SK-N-SH (cell line): ENCODE results near the gene FAM229B. TPM values are rescaled to one million over a fixed set of nuclear protein-coding genes. Genes with fewer than 3 reads are reported as not detected.

ENCODE experiments used
- CTCF ChIA-PET: fragments of 300-600, 350-600 bp; formaldehyde crosslinking; extraction: SDS; loops from one replicate; lab custom pipeline; 2021; lab: Yijun Ruan, JAX
- POLR2A ChIA-PET: fragments of 350-600 bp; sonication (Branson Sonifier 250); formaldehyde crosslinking; extraction: SDS; loops from one replicate; lab custom pipeline; 2020; ENCODE audit warnings: antibody characterized with exemption, inconsistent platforms; lab: Yijun Ruan, JAX
- DNase-seq: peaks from one replicate; pipeline ENCODE4 v3.0.0; 2012
- H2AFZ ChIP-seq: fragments of 200-600 bp; sonication (generic); 2 replicates; pipeline ENCODE4 v1.8.1; 2016; ENCODE audit warnings: antibody characterized with exemption, mild to moderate bottlenecking, low read depth
- H3F3A ChIP-seq: fragments of 200-600 bp; sonication (generic); replicated peaks from 2 replicates; pipeline ENCODE3; 2016; ENCODE audit warnings: antibody characterized with exemption, mild to moderate bottlenecking; ENCODE audit not compliant: insufficient read depth
- H3K27ac ChIP-seq, 2 experiments: fragments of 200-500 bp in 1 of 2; fragments of 200-600 bp in 1 of 2; sonication (Bioruptor generic) in 1 of 2; sonication (generic), shearing (Covaris generic) in 1 of 2; 2 replicates each; pipeline versions ENCODE4 v1.5.1 to v1.6.1; 2014 to 2016; ENCODE audit warnings: low read depth in 2 of 2, inconsistent platforms in 1 of 2, low read length in 1 of 2, mild to moderate bottlenecking in 1 of 2, mixed read lengths in 1 of 2
- H3K27me3 ChIP-seq: fragments of 200-600 bp; sonication (generic), shearing (Covaris generic); 2 replicates; pipeline ENCODE4 v1.6.1; 2016; ENCODE audit warnings: mixed run types; ENCODE audit not compliant: insufficient read depth
- H3K36me3 ChIP-seq, 2 experiments: fragments of 200-500 bp in 1 of 2; fragments of 200-600 bp in 1 of 2; sonication (Bioruptor generic) in 1 of 2; sonication (generic) in 1 of 2; replicated peaks in 1 of 2; 2 replicates each; pipeline versions ENCODE3 to v1.5.1; 2014 to 2016; ENCODE audit warnings: low read length in 1 of 2, mild to moderate bottlenecking in 1 of 2; ENCODE audit not compliant: insufficient read depth in 2 of 2, control insufficient read depth in 1 of 2
- H3K4me1 ChIP-seq, 2 experiments: fragments of 200-500 bp in 1 of 2; fragments of 200-600 bp in 1 of 2; sonication (Bioruptor generic) in 1 of 2; sonication (generic), shearing (Covaris generic) in 1 of 2; 2 replicates each; pipeline versions ENCODE4 v1.5.1 to v1.6.1; 2014 to 2016; ENCODE audit warnings: low read depth in 1 of 2, low read length in 1 of 2, mixed run types in 1 of 2; ENCODE audit not compliant: insufficient read depth in 2 of 2, control insufficient read depth in 1 of 2
- H3K4me2 ChIP-seq: fragments of 200-600 bp; sonication (generic), shearing (Covaris generic); 2 replicates; pipeline ENCODE4 v1.6.1; 2017; ENCODE audit warnings: mixed run types
- H3K4me3 ChIP-seq, 2 experiments: fragments of 200-500 bp in 1 of 2; fragments of 200-600 bp in 1 of 2; sonication (Bioruptor generic) in 1 of 2; sonication (generic), shearing (Covaris generic) in 1 of 2; 2 replicates each; pipeline versions ENCODE4 v1.5.1 to v1.8.1; 2014 to 2016; ENCODE audit warnings: low read depth in 2 of 2, inconsistent platforms in 1 of 2, low read length in 1 of 2, mild to moderate bottlenecking in 1 of 2, mixed read lengths in 1 of 2, moderate library complexity in 1 of 2
- H3K79me2 ChIP-seq: fragments of 200-600 bp; sonication (generic); 2 replicates; pipeline ENCODE4 v1.8.1; 2017; ENCODE audit warnings: mild to moderate bottlenecking; ENCODE audit not compliant: insufficient read depth
- H3K9ac ChIP-seq: fragments of 200-600 bp; sonication (generic); 2 replicates; pipeline ENCODE4 v1.6.1; 2017; ENCODE audit warnings: mixed run types
- H3K9me2 ChIP-seq: fragments of 200-600 bp; sonication (generic); 2 replicates; pipeline ENCODE4 v1.6.1; 2017; ENCODE audit warnings: mixed run types
- H3K9me3 ChIP-seq: fragments of 200-600 bp; sonication (generic); 2 replicates; pipeline ENCODE4 v1.6.1; 2017; ENCODE audit warnings: mixed run types, mild to moderate bottlenecking, moderate library complexity
- H4K20me1 ChIP-seq: fragments of 200-600 bp; sonication (generic); 2 replicates; pipeline ENCODE4 v1.6.1; 2017; ENCODE audit warnings: mild to moderate bottlenecking, mixed run types; ENCODE audit not compliant: insufficient read depth
- CHD2 ChIP-seq: fragments of 150-350 bp; IDR thresholded peaks from 2 replicates; pipeline ENCODE4 v1.6.1; 2018; ENCODE audit warnings: low read length; ENCODE audit not compliant: partially characterized antibody
- EP300 ChIP-seq, 2 experiments: IDR thresholded peaks; 2 replicates each; pipeline versions ENCODE4 v1.4.0 to v1.6.1; 2012; ENCODE audit warnings: borderline replicate concordance in 1 of 2, low read depth in 1 of 2, low read length in 1 of 2
- FOSL2 ChIP-seq: IDR thresholded peaks from 2 replicates; pipeline ENCODE4 v1.4.0; 2012; ENCODE audit warnings: low read depth, mild to moderate bottlenecking, moderate library complexity, borderline replicate concordance
- FOXM1 ChIP-seq: IDR thresholded peaks from 2 replicates; pipeline ENCODE4 v1.4.0; 2012; ENCODE audit warnings: low read depth, mild to moderate bottlenecking
- GABPA ChIP-seq: IDR thresholded peaks from 2 replicates; pipeline ENCODE4 v1.4.0; 2012; ENCODE audit warnings: low read depth, mild to moderate bottlenecking
- MAX ChIP-seq: IDR thresholded peaks from 2 replicates; pipeline ENCODE4 v1.4.0; 2012; ENCODE audit warnings: low read depth
- MEF2A ChIP-seq: IDR thresholded peaks from 2 replicates; pipeline ENCODE4 v1.4.0; 2012; ENCODE audit warnings: low read depth, borderline replicate concordance
- MXI1 ChIP-seq: IDR thresholded peaks from 2 replicates; pipeline ENCODE4 v1.6.1; 2012; ENCODE audit warnings: mild to moderate bottlenecking, low read depth, low read length, improper control_type of control experiment
- NRF1 ChIP-seq: IDR thresholded peaks from 2 replicates; pipeline ENCODE4 v1.6.1; 2012; ENCODE audit warnings: low read depth, mild to moderate bottlenecking, low read length
- PBX3 ChIP-seq: IDR thresholded peaks from 2 replicates; pipeline ENCODE4; 2012
- POLR2AphosphoS5 ChIP-seq: IDR thresholded peaks from 2 replicates; pipeline ENCODE4 v1.6.1; 2012; ENCODE audit warnings: low read depth, low read length
- RAD21 ChIP-seq: IDR thresholded peaks from 2 replicates; pipeline ENCODE4 v1.6.1; 2012; ENCODE audit warnings: mild to moderate bottlenecking, low read length
- RXRA ChIP-seq: IDR thresholded peaks from 2 replicates; pipeline ENCODE4 v1.4.0; 2012; ENCODE audit warnings: low read depth, mild to moderate bottlenecking, borderline replicate concordance
- SIN3A ChIP-seq: IDR thresholded peaks from 2 replicates; pipeline ENCODE4 v1.6.1; 2012; ENCODE audit warnings: low read depth, mild to moderate bottlenecking, low read length, moderate library complexity, borderline replicate concordance
- SMC3 ChIP-seq: IDR thresholded peaks from 2 replicates; pipeline ENCODE4 v1.6.1; 2012; ENCODE audit warnings: low read depth, low read length, improper control_type of control experiment
- TEAD4 ChIP-seq: IDR thresholded peaks from 2 replicates; pipeline ENCODE4 v1.4.0; 2012; ENCODE audit warnings: mild to moderate bottlenecking, borderline replicate concordance; ENCODE audit not compliant: insufficient read depth
- USF1 ChIP-seq: IDR thresholded peaks from 2 replicates; pipeline ENCODE4 v1.4.0; 2012; ENCODE audit warnings: low read depth, borderline replicate concordance
- USF2 ChIP-seq: fragments of 150-350 bp; IDR thresholded peaks from 2 replicates; pipeline ENCODE4 v1.6.1; 2017; ENCODE audit warnings: antibody characterized with exemption, low read length, low read depth, borderline replicate concordance
- YY1 ChIP-seq: IDR thresholded peaks from 2 replicates; pipeline ENCODE4 v1.4.0; 2012; ENCODE audit warnings: low read depth, mild to moderate bottlenecking
- ZBTB33 ChIP-seq: IDR thresholded peaks from 2 replicates; pipeline ENCODE4 v1.4.0; 2012; ENCODE audit warnings: low read depth, borderline replicate concordance
- WGBS: methylation state at CpG from one replicate; pipeline ENCODE4 v1.1.6; 2017; ENCODE audit warnings: low lambda C conversion rate; 5-methylcytosine and 5-hydroxymethylcytosine counted together
- polyA plus RNA-seq, 3 experiments: library from polyadenylated mRNA; depleted of rRNA; stranded (reverse); fragments of >200 nt; gene quantifications; 2 replicates each; pipeline ENCODE4 v1.2.3, GENCODE V29; 2012

FAM229B gene
- polyA plus RNA-seq, 1 of the 3 experiments (the other 2 are of a cell fraction), result 15.9 TPM

- TF ChIP-seq CHD2 (no peak), GABPA (no peak), MEF2A (no peak), USF1 (no peak)
Observed at GRCh38 chr6:112130878-112131277, 43.5 kb downstream of the FAM229B start (continued).

- POLR2A ChIA-PET, result no interaction called here
- H3K79me2 ChIP-seq, result no peaks in the 10 kb centered on the region
- H3K9ac ChIP-seq, result no peak overlapping the region
- no peaks in the 10 kb centered on the region for H4K20me1 ChIP-seq
- 0 out of 2 replicates have a peak, but pooled peaks cover 4% of the 10 kb centered on the region for H3K9me2 ChIP-seq
- H3K36me3 ChIP-seq, result peaks cover 3 to 72% of the 10 kb centered on the region in 2 experiments
- no peak overlapping the region for H3K27ac ChIP-seq
- CTCF ChIA-PET, result interaction anchor here (0.7 to 2.0 kb wide), 4 partner anchors 10 to 53 kb away, joined by 3 to 7 read pairs (median 4); no protein-coding TSS in a partner anchor
- no peak overlapping the region for H3K4me3 ChIP-seq
- H3K9me3 ChIP-seq, result no peaks in the 10 kb centered on the region
- H3K27me3 ChIP-seq, result no peaks in the 10 kb centered on the region
- WGBS, result 96% methylated on average over 8 of the region's 8 CpGs
- peaks cover 0 to 6% of the 10 kb centered on the region in 2 experiments; a peak in 2 of 4 replicates for H3K4me1 ChIP-seq
- H2AFZ ChIP-seq, result no peak overlapping the region
- DNase-seq, result no peak
- no peak overlapping the region for H3K4me2 ChIP-seq
- no peaks in the 10 kb centered on the region for H3F3A ChIP-seq
- no peak for TF ChIP-seq RXRA
- no peak for TF ChIP-seq MXI1
- TF ChIP-seq PBX3, result no peak
- no peak for TF ChIP-seq SMC3
- TF ChIP-seq FOSL2, result no peak
- no peak for TF ChIP-seq EP300 (IDR thresholded peaks at IDR 0.05; ENCODE audit: borderline replicate concordance in 1 of 2, low read depth in 1 of 2, low read length in 1 of 2)
- TF ChIP-seq TEAD4, result no peak
- no peak for TF ChIP-seq FOXM1
Observed at GRCh38 chr6:112139052-112139451, 51.7 kb downstream of the FAM229B start.

- ChIA-PET CTCF (interaction anchor here (0.5 to 3.1 kb wide), 4 partner anchors 22 to 791 kb away, joined by 3 to 15 read pairs (median 3); no protein-coding TSS in a partner anchor), POLR2A (no interaction called here)
- no peak for TF ChIP-seq MEF2A
- TF ChIP-seq YY1, result no peak
- no peak for TF ChIP-seq MAX
- no peak for TF ChIP-seq ZBTB33
- TF ChIP-seq POLR2AphosphoS5, result no peak
- no peak for TF ChIP-seq NRF1
- TF ChIP-seq RAD21, result no peak
- no peak for TF ChIP-seq TEAD4
- no peak for TF ChIP-seq SIN3A
- no peak for TF ChIP-seq USF2
- WGBS, result 83% methylated on average over 2 of the region's 2 CpGs
- Histone ChIP-seq H3K9me3 (no peaks in the 10 kb centered on the region), H2AFZ (no peak overlapping the region), H3K27me3 (no peaks in the 10 kb centered on the region), H4K20me1 (no peaks in the 10 kb centered on the region), H3K9ac (no peak overlapping the region), H3K4me3 (no peak overlapping the region), H3K27ac (no peak overlapping the region), H3K4me2 (no peak overlapping the region), H3F3A (no peaks in the 10 kb centered on the region), H3K9me2 (no peaks in the 10 kb centered on the region), H3K36me3 (peaks cover 3 to 56% of the 10 kb centered on the region in 2 experiments), H3K4me1 (peaks cover 0 to 17% of the 10 kb centered on the region in 2 experiments; a peak in 3 of 4 replicates), H3K79me2 (no peaks in the 10 kb centered on the region)
- DNase-seq, result no peak
Observed at GRCh38 chr6:112141707-112142106, 54.3 kb downstream of the FAM229B start.
